Neutrophil (primary cell): Measurements from ENCODE around the gene PRR36.
"Not testable (repeated sequence)": the region's sequence is repeated elsewhere in the genome, so short reads cannot be mapped to it uniquely, and the experiment has no call there.

Experiments
- H3K27ac ChIP-seq: fragments of 200-600 bp; sonication (generic); 2 replicates; pipeline ENCODE4 v1.5.1; 2016; ENCODE audit warnings: mild to moderate bottlenecking, moderate library complexity
- H3K27me3 ChIP-seq: fragments of 200-600 bp; sonication (generic); 2 replicates; pipeline ENCODE4 v1.6.0; 2016; ENCODE audit warnings: mild to moderate bottlenecking
- H3K36me3 ChIP-seq: fragments of 200-600 bp; sonication (generic); 2 replicates; pipeline ENCODE4 v1.5.1; 2017
- H3K4me1 ChIP-seq, 2 experiments: fragments of 200-600 bp in 1 of 2; sonication (generic) in 1 of 2; 1 replicate in 1 of 2; 2 replicates in 1 of 2; pipeline versions ENCODE4 v1.5.1 to v1.6.1; 2013 to 2016; ENCODE audit warnings: low read depth in 1 of 2, low read length in 1 of 2, mild to moderate bottlenecking in 1 of 2, moderate library complexity in 1 of 2; ENCODE audit not compliant: control insufficient read depth in 1 of 2, insufficient read depth in 1 of 2
- H3K4me3 ChIP-seq, 2 experiments: fragments of 200-600 bp in 1 of 2; sonication (generic) in 1 of 2; 1 replicate in 1 of 2; 2 replicates in 1 of 2; pipeline ENCODE4 v1.5.1; 2013 to 2016; ENCODE audit warnings: low read depth in 1 of 2, low read length in 1 of 2, mild to moderate bottlenecking in 1 of 2, moderate library complexity in 1 of 2
- H3K9me3 ChIP-seq: fragments of 200-600 bp; sonication (generic); 2 replicates; pipeline ENCODE4 v1.5.1; 2016
- CTCF ChIP-seq: fragments of 200-600 bp; sonication (generic); IDR thresholded peaks from 2 replicates; pipeline ENCODE4 v1.5.1; 2016; ENCODE audit warnings: antibody characterized with exemption

PRR36 gene

GRCh38 chr19:7898967-7899366, 24.8 kb upstream of the PRR36 start:
- H3K27me3 ChIP-seq, result peaks cover 50% of the 10 kb centered on the region
- no peak overlapping the region for H3K27ac ChIP-seq
- no peak for TF ChIP-seq CTCF
- no peaks in the 10 kb centered on the region for H3K36me3 ChIP-seq
- H3K4me3 ChIP-seq, result no peak overlapping the region
- no peaks in the 10 kb centered on the region for H3K9me3 ChIP-seq
- peaks cover 12 to 20% of the 10 kb centered on the region in 2 experiments for H3K4me1 ChIP-seq

GRCh38 chr19:7897292-7897691, 23.1 kb upstream of the PRR36 start:
- H3K4me1 ChIP-seq, result peaks cover 3 to 11% of the 10 kb centered on the region in 2 experiments
- no peak for TF ChIP-seq CTCF
- H3K36me3 ChIP-seq, result no peaks in the 10 kb centered on the region
- peaks cover 59% of the 10 kb centered on the region for H3K27me3 ChIP-seq
- H3K9me3 ChIP-seq, result no peaks in the 10 kb centered on the region
- no peak overlapping the region for H3K27ac ChIP-seq
- no peak overlapping the region for H3K4me3 ChIP-seq

- Histone ChIP-seq H3K4me1 (peaks cover 3 to 11% of the 10 kb centered on the region in 2 experiments), H3K9me3 (no peaks in the 10 kb centered on the region), H3K27ac (no peak overlapping the region), H3K4me3 (no peak overlapping the region), H3K27me3 (peaks cover 59% of the 10 kb centered on the region), H3K36me3 (no peaks in the 10 kb centered on the region)
- no peak for TF ChIP-seq CTCF
These were observed 21.4 kb upstream of the PRR36 start for GRCh38 chr19:7895565-7895964.

GRCh38 chr19:7894612-7895309, 20.6 kb upstream of the PRR36 start:
- Histone ChIP-seq H3K9me3 (no peaks in the 10 kb centered on the region), H3K4me1 (peaks cover 3 to 11% of the 10 kb centered on the region in 2 experiments), H3K27me3 (peaks cover 60% of the 10 kb centered on the region), H3K36me3 (no peaks in the 10 kb centered on the region), H3K4me3 (no peak overlapping the region), H3K27ac (no peak overlapping the region)
- TF ChIP-seq CTCF, result no peak

- not testable (repeated sequence) for H3K27ac ChIP-seq, H3K4me3 ChIP-seq, H3K36me3 ChIP-seq, H3K9me3 ChIP-seq
- peaks cover 66% of the 10 kb centered on the region for H3K27me3 ChIP-seq
- H3K4me1 ChIP-seq, result peaks cover 3 to 11% of the 10 kb centered on the region in 2 experiments
These were observed 19.3 kb upstream of the PRR36 start for GRCh38 chr19:7893362-7894101.

GRCh38 chr19:7888826-7889217, 14.6 kb upstream of the PRR36 start:
- Histone ChIP-seq H3K4me3 (no peak overlapping the region), H3K9me3 (no peaks in the 10 kb centered on the region), H3K27me3 (peaks cover 82% of the 10 kb centered on the region), H3K4me1 (peaks cover 0 to 3% of the 10 kb centered on the region in 2 experiments), H3K27ac (no peak overlapping the region), H3K36me3 (no peaks in the 10 kb centered on the region)
- no peak for TF ChIP-seq CTCF
